BLaER1 treated with 17β-estradiol and CSF1 and Interleukin-3, amounts not matched to agents 10 nM and 100 nM (cell line): ENCODE data around the gene NCOR1.
"Not testable (repeated sequence)": the region's sequence is repeated elsewhere in the genome, so short reads cannot be mapped to it uniquely, and the experiment has no call there.

Source experiments
- H3K27ac ChIP-seq, 11 experiments: shearing (Covaris generic); formaldehyde crosslinking; 2 replicates each; pipeline ENCODE4 v1.8.1; 2022
- H3K27me3 ChIP-seq, 11 experiments: shearing (Covaris generic); formaldehyde crosslinking; 2 replicates each; pipeline ENCODE4 v1.8.1; 2022
- H3K36me3 ChIP-seq, 11 experiments: shearing (Covaris generic); formaldehyde crosslinking; 2 replicates each; pipeline ENCODE4 v1.8.1; 2022
- H3K4me1 ChIP-seq, 10 experiments: shearing (Covaris generic); formaldehyde crosslinking; 2 replicates each; pipeline ENCODE4 v1.8.1; 2022
- H3K4me2 ChIP-seq, 11 experiments: shearing (Covaris generic); formaldehyde crosslinking; 2 replicates each; pipeline ENCODE4 v1.8.1; 2022
- H3K4me3 ChIP-seq, 10 experiments: shearing (Covaris generic); formaldehyde crosslinking; 2 replicates each; pipeline ENCODE4 v1.8.1; 2022
- H3K9ac ChIP-seq, 11 experiments: shearing (Covaris generic); formaldehyde crosslinking; 2 replicates each; pipeline ENCODE4 v1.8.1; 2022
- H3K9me3 ChIP-seq, 11 experiments: shearing (Covaris generic); formaldehyde crosslinking; replicated peaks in 1 of 11; 2 replicates each; pipeline ENCODE4 v1.8.1; 2022
- H4K20me1 ChIP-seq, 11 experiments: shearing (Covaris generic); formaldehyde crosslinking; 2 replicates each; pipeline ENCODE4 v1.8.1; 2022
- Cebpa-rat ChIP-seq, 11 experiments: shearing (Covaris generic); IDR thresholded peaks; 2 replicates each; pipeline ENCODE4 v1.8.1; 2022

Gene NCOR1

DNA sequence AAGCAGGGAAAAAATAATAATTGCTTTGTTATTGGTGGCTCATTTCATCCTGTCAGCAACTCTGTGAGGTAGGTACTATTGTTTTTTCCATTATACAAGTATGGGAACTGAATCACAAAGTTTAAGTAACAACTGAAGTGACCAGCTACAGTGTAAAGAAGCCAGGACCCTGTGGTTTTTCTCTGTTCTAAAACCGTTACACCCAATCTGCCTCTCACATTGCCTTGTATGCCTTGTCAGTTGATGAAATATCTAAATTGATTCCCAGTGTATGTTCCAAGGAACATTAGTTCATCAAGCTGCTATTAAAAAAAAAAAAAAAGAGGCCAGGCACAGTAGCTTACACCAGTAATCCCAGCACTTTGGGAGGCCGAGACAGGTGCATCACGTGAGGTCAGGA, 7.1 kb upstream of the NCOR1 start:
- Histone ChIP-seq H3K4me3 (no peak overlapping the region), H3K4me1 (peaks cover 12 to 24% (median 19%) of the 10 kb centered on the region in 10 experiments), H3K27ac (no peak overlapping the region), H4K20me1 (peaks cover 0 to 19% (median 0%) of the 10 kb centered on the region in 11 experiments; a peak in 5 of 22 replicates), H3K27me3 (no peaks in the 10 kb centered on the region), H3K9ac (no peak overlapping the region), H3K4me2 (peak overlapping the region in 2 of 11 experiments; percentile 15 to 28; a peak in 2 of 22 replicates), H3K36me3 (peaks cover 4 to 79% (median 34%) of the 10 kb centered on the region in 11 experiments; a peak in 16 of 22 replicates), H3K9me3 (no peaks in the 10 kb centered on the region)
- TF ChIP-seq Cebpa-rat (IDR thresholded peaks at IDR 0.05): no peak

DNA sequence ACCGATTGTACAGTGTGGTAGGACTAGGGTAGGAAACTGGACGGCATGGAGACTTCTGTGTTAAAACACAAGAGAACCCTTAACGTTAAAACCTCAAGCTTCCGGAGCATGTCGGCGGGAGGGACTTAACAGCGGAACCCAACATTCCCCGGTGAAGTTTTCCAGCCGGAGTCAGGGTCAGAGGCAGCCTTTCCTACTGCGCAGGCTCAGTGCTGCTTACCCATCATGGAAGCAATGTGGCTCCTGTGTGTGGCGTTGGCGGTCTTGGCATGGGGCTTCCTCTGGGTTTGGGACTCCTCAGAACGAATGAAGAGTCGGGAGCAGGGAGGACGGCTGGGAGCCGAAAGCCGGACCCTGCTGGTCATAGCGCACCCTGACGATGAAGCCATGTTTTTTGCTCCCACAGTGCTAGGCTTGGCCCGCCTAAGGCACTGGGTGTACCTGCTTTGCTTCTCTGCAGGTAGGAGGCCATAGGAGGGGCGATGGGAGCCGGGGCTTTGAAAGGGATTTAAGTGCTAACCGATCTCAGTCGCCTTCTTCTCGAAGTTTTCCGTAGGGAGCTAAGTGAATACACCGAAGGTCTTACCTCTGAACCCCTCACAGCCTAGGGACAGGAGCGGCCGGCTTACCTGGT, 1.8 kb upstream of the NCOR1 start, which contains the start of gene PIGL:
TSS of gene PIGL (plus strand) at position 209 of the 634 bp plus-strand sequence. CDS start at position 226, 17 bp downstream.
- Histone ChIP-seq H3K27ac (peak within 1 kb of the TSS; percentile 90 to 99 (median 97)), H3K27me3 (no peaks in the 10 kb centered on the region), H4K20me1 (peaks cover 23 to 30% (median 29%) of the 10 kb centered on the region in 11 experiments; a peak in 21 of 22 replicates), H3K4me2 (peak within 1 kb of the TSS; percentile 80 to 94 (median 90)), H3K9ac (peak within 1 kb of the TSS; percentile 94 to 99 (median 98)), H3K9me3 (no peaks in the 10 kb centered on the region), H3K4me1 (peaks cover 39 to 50% (median 44%) of the 10 kb centered on the region in 10 experiments), H3K36me3 (peaks cover 0 to 28% (median 15%) of the 10 kb centered on the region in 11 experiments; a peak in 11 of 22 replicates), H3K4me3 (peak within 1 kb of the TSS; percentile 86 to 100 (median 92))
- no peak for TF ChIP-seq Cebpa-rat (IDR thresholded peaks at IDR 0.05)

DNA sequence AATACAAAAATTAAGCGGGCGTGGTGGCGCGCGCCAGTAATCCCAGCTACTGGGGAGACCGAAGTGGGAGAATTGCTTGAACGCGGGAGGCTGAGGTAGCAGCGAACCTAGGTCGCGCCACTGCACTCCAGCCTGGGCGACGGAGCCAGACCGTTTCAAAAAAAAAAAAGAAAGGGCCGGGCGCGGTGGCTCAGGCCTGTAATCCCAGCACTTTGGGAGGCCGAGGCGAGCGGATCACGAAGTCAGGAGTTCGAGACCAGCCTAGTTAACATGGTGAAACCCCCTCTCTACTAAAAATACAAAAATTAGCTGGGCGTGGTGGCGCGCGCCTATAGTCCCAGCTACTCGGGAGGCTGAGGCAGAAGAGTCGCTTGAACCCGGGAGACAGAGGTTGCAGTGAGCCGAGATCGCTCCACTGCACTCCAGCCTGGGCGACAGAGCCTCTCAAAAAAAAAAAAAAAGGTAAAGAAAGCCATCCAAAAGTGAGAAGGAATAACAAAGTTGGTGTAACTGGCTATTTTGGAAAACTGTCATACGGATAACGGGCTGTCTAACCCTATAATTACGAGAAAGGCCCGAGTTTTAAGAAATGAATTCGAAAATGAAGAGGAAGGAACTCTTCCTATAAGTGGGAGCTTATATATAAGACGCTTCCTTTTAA, 1.1 kb upstream of the NCOR1 start:
- peak overlapping the region; percentile 94 to 99 (median 98) for H3K9ac ChIP-seq
- not testable (repeated sequence) for H3K9me3 ChIP-seq, H3K27me3 ChIP-seq
- peaks cover 30 to 37% (median 36%) of the 10 kb centered on the region in 11 experiments; a peak in 21 of 22 replicates for H4K20me1 ChIP-seq
- peak overlapping the region; percentile 80 to 94 (median 90) for H3K4me2 ChIP-seq
- peaks cover 0 to 27% (median 15%) of the 10 kb centered on the region in 11 experiments; a peak in 11 of 22 replicates for H3K36me3 ChIP-seq
- H3K4me1 ChIP-seq: peaks cover 34 to 46% (median 43%) of the 10 kb centered on the region in 10 experiments
- H3K4me3 ChIP-seq: peak overlapping the region; percentile 86 to 100 (median 92)
- peak overlapping the region; percentile 90 to 99 (median 97) for H3K27ac ChIP-seq

DNA sequence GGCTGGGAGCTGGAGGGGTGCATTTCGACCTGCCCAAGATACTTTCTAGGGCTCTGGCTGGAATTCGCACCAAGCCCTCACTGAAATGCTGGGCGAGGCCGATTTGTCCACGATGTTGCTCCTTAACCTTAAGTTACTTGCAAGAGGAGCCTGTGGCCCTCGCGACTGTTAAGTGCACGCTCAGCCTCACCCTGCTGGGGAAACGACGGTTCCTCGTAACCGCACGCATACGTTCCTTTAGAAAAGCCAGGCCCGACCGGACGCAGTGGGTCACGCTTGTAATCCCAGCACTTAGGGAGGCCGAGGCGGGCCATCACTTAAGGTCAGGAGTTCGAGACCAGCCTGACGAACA, 607 bp upstream of the NCOR1 start:
- H3K9me3 ChIP-seq: peaks cover 0 to 5% (median 0%) of the 10 kb centered on the region in 11 experiments; a peak in 1 of 22 replicates
- H3K4me2 ChIP-seq: peak overlapping the region; percentile 80 to 94 (median 90)
- peaks cover 0 to 28% (median 15%) of the 10 kb centered on the region in 11 experiments; a peak in 12 of 22 replicates for H3K36me3 ChIP-seq
- peaks cover 35 to 42% (median 41%) of the 10 kb centered on the region in 11 experiments; a peak in 21 of 22 replicates for H4K20me1 ChIP-seq
- H3K9ac ChIP-seq: peak overlapping the region; percentile 94 to 99 (median 98)
- no peaks in the 10 kb centered on the region for H3K27me3 ChIP-seq
- H3K4me3 ChIP-seq: peak overlapping the region; percentile 86 to 100 (median 92)
- peaks cover 34 to 46% (median 42%) of the 10 kb centered on the region in 10 experiments for H3K4me1 ChIP-seq
- peak overlapping the region; percentile 90 to 99 (median 97) for H3K27ac ChIP-seq
- no peak for TF ChIP-seq Cebpa-rat (IDR thresholded peaks at IDR 0.05)

DNA sequence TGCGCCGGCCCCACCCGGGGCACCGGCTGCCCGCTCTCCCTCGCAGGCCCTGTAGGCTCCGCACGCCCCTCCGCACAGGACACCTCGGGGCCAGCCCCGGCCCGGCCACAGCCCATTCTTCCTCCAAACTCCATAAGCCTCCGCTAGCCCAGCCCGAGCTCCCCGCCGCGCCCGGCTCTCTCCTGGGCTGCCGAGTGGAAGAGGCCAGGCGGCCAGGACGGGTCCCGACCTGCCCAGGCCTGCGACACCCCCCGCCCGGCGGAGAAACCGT, 397 bp downstream of the NCOR1 start:
- peaks cover 0 to 19% (median 12%) of the 10 kb centered on the region in 11 experiments; a peak in 12 of 22 replicates for H3K36me3 ChIP-seq
- H3K4me2 ChIP-seq: peak overlapping the region; percentile 82 to 94 (median 87)
- no peak for TF ChIP-seq Cebpa-rat (IDR thresholded peaks at IDR 0.05)
- peak overlapping the region; percentile 94 to 99 (median 98) for H3K9ac ChIP-seq
- peak overlapping the region; percentile 86 to 100 (median 92) for H3K4me3 ChIP-seq
- H3K9me3 ChIP-seq: peaks cover 0 to 10% (median 0%) of the 10 kb centered on the region in 11 experiments; a peak in 1 of 22 replicates
- peaks cover 39 to 52% (median 48%) of the 10 kb centered on the region in 11 experiments; a peak in 21 of 22 replicates for H4K20me1 ChIP-seq
- peak overlapping the region; percentile 90 to 99 (median 97) for H3K27ac ChIP-seq
- peaks cover 34 to 46% (median 42%) of the 10 kb centered on the region in 10 experiments for H3K4me1 ChIP-seq
- H3K27me3 ChIP-seq: no peaks in the 10 kb centered on the region

DNA sequence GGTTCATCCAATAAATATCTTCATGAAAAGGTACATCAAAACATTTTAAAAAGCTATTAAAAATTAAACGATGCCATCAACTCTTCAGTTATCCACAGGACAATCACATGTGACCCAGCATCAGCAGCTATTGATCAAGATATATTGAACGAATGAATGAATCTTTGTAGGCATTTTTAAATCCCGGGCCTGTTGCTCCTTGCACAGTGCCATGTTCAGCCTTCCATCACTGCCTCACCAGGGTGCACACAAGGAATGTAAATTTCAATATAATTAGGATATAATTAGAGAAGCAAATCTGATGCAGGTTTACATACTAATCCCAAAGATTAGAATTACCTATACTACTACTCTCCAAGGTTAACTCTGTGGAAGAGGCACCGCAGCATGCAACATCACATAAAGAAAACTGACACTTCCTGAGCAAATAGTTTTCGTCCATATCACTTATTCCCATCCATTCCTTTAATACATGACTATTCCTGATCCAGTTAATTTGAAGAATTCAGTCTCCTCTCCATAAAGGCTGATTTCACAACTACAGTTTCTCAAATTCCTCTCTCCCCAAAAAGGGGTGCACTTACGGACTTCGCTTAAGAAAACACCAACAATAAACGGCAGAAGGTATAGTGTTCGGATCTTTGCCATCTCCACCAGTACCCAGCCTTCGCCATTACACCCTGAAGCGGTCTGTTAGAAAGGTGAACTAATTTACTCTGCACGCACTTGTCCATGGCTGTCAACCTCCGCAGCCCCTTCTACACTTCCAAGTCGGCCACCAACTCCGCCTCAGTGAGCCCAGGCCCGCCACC, 938 bp downstream of the NCOR1 start:
- no peak for TF ChIP-seq Cebpa-rat (IDR thresholded peaks at IDR 0.05)
- H4K20me1 ChIP-seq: peaks cover 43 to 58% (median 52%) of the 10 kb centered on the region in 11 experiments; a peak in 21 of 22 replicates

DNA sequence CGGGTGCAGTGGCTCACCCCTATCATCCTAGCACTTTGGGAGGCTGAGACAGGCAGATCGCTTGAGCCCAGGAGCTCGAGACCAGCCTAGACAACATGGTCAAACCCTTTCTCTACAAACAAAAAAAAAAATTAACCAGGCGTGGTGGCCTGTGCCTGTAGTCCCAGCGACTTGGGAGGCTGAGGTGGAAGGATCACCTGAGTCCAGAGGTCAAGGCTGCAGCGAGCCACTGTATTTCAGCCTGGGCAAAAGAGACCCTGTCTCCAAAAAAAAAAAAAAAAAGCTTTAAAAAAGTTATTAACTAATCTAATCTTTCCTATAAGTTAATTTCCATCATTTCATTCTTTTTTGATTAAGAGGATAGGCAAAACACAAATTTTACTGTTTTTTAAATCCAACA, 2.5 kb downstream of the NCOR1 start:
- Histone ChIP-seq H3K9ac (peak overlapping the region in 5 of 11 experiments; percentile 7 to 96 (median 25); a peak in 3 of 22 replicates), H3K27ac (no peak overlapping the region), H3K36me3 (peaks cover 0 to 13% (median 8%) of the 10 kb centered on the region in 11 experiments; a peak in 10 of 22 replicates), H3K4me3 (no peak overlapping the region), H3K4me2 (peak overlapping the region; percentile 82 to 94 (median 87); a peak in 20 of 22 replicates), H3K9me3 (peaks cover 0 to 10% (median 0%) of the 10 kb centered on the region in 11 experiments; a peak in 1 of 22 replicates), H3K27me3 (no peaks in the 10 kb centered on the region), H4K20me1 (peaks cover 48 to 74% (median 67%) of the 10 kb centered on the region in 11 experiments), H3K4me1 (peaks cover 23 to 51% (median 31%) of the 10 kb centered on the region in 10 experiments)
- TF ChIP-seq Cebpa-rat (IDR thresholded peaks at IDR 0.05): no peak

More for the DNA sequence above, 938 bp downstream of the NCOR1 start:
- Histone ChIP-seq H3K27me3 (no peaks in the 10 kb centered on the region), H3K4me2 (peak overlapping the region; percentile 82 to 94 (median 87)), H3K4me3 (peak overlapping the region; percentile 86 to 100 (median 92)), H3K4me1 (peaks cover 34 to 50% (median 42%) of the 10 kb centered on the region in 10 experiments), H3K9ac (peak overlapping the region; percentile 94 to 99 (median 98)), H3K9me3 (peaks cover 0 to 10% (median 0%) of the 10 kb centered on the region in 11 experiments; a peak in 1 of 22 replicates), H3K27ac (peak overlapping the region; percentile 90 to 99 (median 97)), H3K36me3 (peaks cover 0 to 17% (median 8%) of the 10 kb centered on the region in 11 experiments; a peak in 11 of 22 replicates)

DNA sequence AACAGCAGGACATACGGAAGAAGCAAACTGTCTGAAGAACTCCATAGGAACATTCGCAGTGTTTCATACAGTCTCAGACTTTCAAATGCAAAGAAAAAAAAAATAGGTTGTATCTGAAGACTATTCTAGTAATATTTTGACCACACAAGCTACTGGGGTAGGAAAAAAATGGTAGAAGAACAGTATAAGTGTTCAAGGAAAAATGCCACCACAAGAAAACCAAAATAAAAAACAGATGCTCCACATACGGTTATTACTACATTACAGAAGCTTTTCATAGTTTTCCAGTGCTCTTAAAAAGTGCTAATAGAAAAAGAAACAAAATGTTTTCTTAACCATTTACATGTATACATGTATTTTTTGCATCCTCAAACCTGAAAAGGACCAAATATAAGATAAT, 3.7 kb downstream of the NCOR1 start:
- H3K9ac ChIP-seq: peak overlapping the region in 1 of 11 experiments; percentile 7; a peak in 1 of 22 replicates
- no peak overlapping the region for H3K27ac ChIP-seq
- no peaks in the 10 kb centered on the region for H3K27me3 ChIP-seq
- no peak overlapping the region for H3K4me3 ChIP-seq
- H3K4me2 ChIP-seq: no peak overlapping the region
- H3K4me1 ChIP-seq: peaks cover 18 to 48% (median 28%) of the 10 kb centered on the region in 10 experiments
- peaks cover 49 to 86% (median 79%) of the 10 kb centered on the region in 11 experiments for H4K20me1 ChIP-seq
- H3K9me3 ChIP-seq: peaks cover 0 to 10% (median 0%) of the 10 kb centered on the region in 11 experiments; a peak in 1 of 22 replicates
- TF ChIP-seq Cebpa-rat (IDR thresholded peaks at IDR 0.05): no peak
- H3K36me3 ChIP-seq: peaks cover 0 to 13% (median 8%) of the 10 kb centered on the region in 11 experiments; a peak in 10 of 22 replicates

DNA sequence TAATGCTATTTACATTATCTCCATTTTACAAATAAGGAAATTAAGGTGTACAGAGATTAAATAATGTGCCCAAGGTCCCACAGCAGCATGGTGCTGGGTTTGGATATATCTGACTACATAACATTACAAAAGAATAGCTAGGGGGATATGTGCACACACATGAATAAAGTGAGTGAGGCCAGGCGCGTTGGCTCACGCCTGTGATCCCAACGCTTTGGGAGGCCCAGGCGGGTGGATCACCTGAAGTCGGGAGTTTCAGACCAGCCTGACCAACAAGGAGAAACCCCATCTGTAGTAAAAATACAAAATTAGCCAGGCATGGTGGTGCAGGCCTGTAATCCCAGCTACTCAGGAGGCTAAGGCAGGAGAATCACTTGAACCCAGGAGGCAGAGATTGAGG, 10.6 kb downstream of the NCOR1 start:
- not testable (repeated sequence) for H3K27ac ChIP-seq, H3K4me3 ChIP-seq, H3K27me3 ChIP-seq, H3K9ac ChIP-seq, H3K9me3 ChIP-seq
- Histone ChIP-seq H3K36me3 (peaks cover 0 to 16% (median 5%) of the 10 kb centered on the region in 11 experiments; a peak in 7 of 22 replicates), H3K4me2 (peak overlapping the region in 2 of 11 experiments; percentile 5 to 28; a peak in 2 of 22 replicates), H3K4me1 (peaks cover 31 to 60% (median 44%) of the 10 kb centered on the region in 10 experiments), H4K20me1 (peaks cover 60 to 100% (median 95%) of the 10 kb centered on the region in 11 experiments)

DNA sequence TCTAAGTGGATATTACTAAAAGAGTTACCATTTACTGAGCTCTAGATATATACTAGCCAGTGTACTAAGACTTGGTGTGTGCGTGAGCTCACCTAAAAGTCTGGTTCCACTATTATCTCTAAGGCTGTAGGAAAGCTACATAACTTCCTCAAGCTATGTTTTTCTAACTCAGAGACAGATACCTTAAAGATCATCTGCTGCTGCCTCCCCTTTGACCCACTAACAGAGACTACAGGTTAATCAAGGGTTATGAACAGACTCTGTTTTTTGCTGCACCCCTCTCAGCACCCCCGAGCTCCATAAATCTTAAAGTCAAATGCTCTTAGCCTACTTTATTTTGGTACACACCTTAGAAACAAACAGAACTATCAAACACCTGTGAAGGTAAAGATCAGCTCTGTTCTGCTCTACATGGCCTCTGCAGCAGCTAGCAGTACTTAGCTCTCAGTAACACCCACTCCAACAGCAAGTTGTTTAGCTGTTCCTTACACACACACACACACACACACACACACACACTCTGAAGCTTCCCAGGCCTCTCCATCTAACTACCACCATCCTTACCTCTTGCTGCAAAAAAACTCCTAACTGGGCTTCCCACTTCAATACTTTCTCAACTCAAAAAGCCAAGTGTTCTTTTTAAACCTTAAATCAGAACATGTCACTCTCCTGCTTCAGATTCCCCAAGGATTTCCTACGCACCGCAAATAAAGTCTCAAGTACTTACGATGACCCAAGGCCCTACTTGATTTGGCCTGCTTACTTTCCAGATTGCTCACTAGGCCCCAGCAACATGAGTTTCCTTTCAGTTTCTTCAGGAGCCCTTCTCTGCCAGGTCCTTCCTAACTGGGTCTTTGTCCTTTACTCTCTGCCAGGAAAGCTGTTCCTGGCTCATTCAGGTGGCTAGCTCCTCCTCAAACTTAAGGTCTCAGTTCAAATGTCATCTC, 12.5 kb downstream of the NCOR1 start:
- Histone ChIP-seq H3K4me2 (peak overlapping the region in 9 of 11 experiments; percentile 4 to 40 (median 18); a peak in 7 of 22 replicates), H3K9ac (peak overlapping the region in 3 of 11 experiments; percentile 24 to 45 (median 33); a peak in 2 of 22 replicates), H4K20me1 (peaks cover 61 to 100% (median 97%) of the 10 kb centered on the region in 11 experiments; a peak in 21 of 22 replicates), H3K4me1 (peaks cover 44 to 67% (median 54%) of the 10 kb centered on the region in 10 experiments), H3K27ac (0 out of 22 replicates have a peak overlapping the region, but pooled peaks of 1 of the 11 experiments have one; percentile 2)
- not testable (repeated sequence) for H3K27me3 ChIP-seq, H3K36me3 ChIP-seq, H3K4me3 ChIP-seq, H3K9me3 ChIP-seq
